AG09319 (cell line): ENCODE data around the gene TLL2.

Experiments used
- DNase-seq: peaks from one replicate; pipeline ENCODE4 v3.0.0-alpha.2; 2010; ENCODE audit warnings: low read depth; ENCODE audit errors: extremely low read depth
- CTCF ChIP-seq: IDR thresholded peaks from 2 replicates; pipeline ENCODE4 v1.5.1; 2011; ENCODE audit warnings: low read depth, mild to moderate bottlenecking, inconsistent platforms, low read length, moderate library complexity

The TLL2 gene

GRCh38 chr10:96463562-96463961, 50.2 kb downstream of the TLL2 start:
- no peak for DNase-seq

GRCh38 chr10:96462606-96463151, 51.0 kb downstream of the TLL2 start:
- DNase-seq, result no peak
- TF ChIP-seq CTCF, result no peak

More at GRCh38 chr10:96463562-96463961, 50.2 kb downstream of the TLL2 start:
- TF ChIP-seq CTCF, result no peak

- DNase-seq, result no peak
- no peak for TF ChIP-seq CTCF
These were observed 53.4 kb downstream of the TLL2 start for GRCh38 chr10:96460316-96460715.

- DNase-seq, result no peak
- TF ChIP-seq CTCF, result no peak
These were observed 56.4 kb downstream of the TLL2 start for GRCh38 chr10:96457341-96457740.

GRCh38 chr10:96456296-96456840, 57.4 kb downstream of the TLL2 start:
- no peak for DNase-seq
- no peak for TF ChIP-seq CTCF

- TF ChIP-seq CTCF, result no peak
- DNase-seq, result no peak
These were observed 59.7 kb downstream of the TLL2 start for GRCh38 chr10:96453856-96454583.

GRCh38 chr10:96452494-96453153, 61.1 kb downstream of the TLL2 start:
- no peak for DNase-seq
- no peak for TF ChIP-seq CTCF
